GM21737 (cell line): ENCODE data around the gene GTPBP10.
"Not testable (repeated sequence)": the region's sequence is repeated elsewhere in the genome, so short reads cannot be mapped to it uniquely, and the experiment has no call there.

ENCODE experiments used
- ATAC-seq: cut with Tn5 transposase; IDR thresholded peaks from one replicate; pipeline ENCODE4 v1.9.1; 2021; ENCODE audit warnings: mild to moderate bottlenecking, moderate library complexity; ENCODE audit not compliant: unreplicated experiment

Gene GTPBP10

GRCh38 chr7:90350032-90350431 is 3.5 kb downstream of the GTPBP10 start:
- not testable (repeated sequence) for ATAC-seq

DNA sequence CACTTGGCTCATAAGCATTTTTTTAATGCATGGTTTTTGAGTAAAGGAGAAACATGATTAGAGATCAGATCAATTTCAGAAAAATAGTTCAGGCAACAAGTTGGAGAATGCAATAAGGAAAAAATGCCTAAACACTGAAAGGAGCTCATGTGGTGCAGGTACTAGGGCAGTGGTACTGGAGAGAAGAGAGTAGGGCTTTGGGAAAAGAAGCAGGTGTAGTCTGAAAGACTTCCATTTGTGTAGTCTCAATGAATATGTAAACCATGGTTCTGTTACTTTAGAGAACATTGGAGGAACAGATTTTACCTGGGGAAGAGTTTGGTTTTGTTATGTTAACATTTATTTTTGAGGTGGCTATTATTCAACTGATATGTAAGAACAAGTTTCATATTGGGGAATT is 5.5 kb downstream of the GTPBP10 start:
- ATAC-seq, result no peak

DNA sequence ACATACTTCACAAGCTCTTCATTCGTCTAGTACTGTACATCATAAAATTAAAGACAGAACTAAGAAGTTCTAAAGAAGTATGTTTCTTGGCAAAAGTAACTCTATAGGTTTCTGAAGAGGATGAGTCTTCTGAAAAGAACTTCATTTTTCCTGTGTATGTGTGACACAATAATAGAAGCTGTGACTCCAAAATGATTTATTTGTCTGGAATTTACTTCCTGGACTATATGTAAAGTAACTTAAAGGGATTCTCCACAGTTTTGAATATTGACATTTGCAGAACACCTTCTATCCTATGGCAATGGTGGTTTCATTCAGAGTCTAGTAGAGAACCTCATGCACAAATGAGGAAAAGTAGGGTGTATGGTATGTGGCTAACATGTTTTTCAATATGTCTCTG is 36.9 kb downstream of the GTPBP10 start:
- ATAC-seq, result no peak

GRCh38 chr7:90383861-90384260 is 37.3 kb downstream of the GTPBP10 start:
- ATAC-seq, result no peak

GRCh38 chr7:90384433-90384832 is 37.9 kb downstream of the GTPBP10 start:
- no peak for ATAC-seq

GRCh38 chr7:90387470-90388240 is 41.1 kb downstream of the GTPBP10 start:
- ATAC-seq, result no peak

- ATAC-seq, result no peak
Measured at GRCh38 chr7:90390926-90391325, 44.4 kb downstream of the GTPBP10 start.

GRCh38 chr7:90391488-90391887 is 45.0 kb downstream of the GTPBP10 start:
- no peak for ATAC-seq

GRCh38 chr7:90396420-90396819 is 49.9 kb downstream of the GTPBP10 start:
- no peak for ATAC-seq

DNA sequence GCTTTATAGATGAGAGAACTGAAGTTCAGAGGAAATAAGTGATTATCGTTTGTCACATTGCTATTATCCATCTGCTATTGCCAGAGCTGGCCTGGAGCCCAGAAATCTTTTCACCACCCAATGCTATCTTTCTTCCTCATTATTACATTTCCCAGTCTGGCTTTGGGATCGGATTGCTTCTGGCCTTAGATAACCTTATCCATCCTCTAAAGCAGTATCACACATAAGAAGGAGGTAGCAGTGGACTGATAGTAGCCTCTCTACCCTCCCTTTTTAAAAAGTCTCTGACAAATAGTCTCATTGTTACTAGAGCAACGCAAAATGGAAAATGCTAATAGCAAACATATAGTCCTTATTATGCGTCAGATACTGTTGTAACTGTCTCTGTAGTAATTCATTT is 55.5 kb downstream of the GTPBP10 start:
- ATAC-seq, result no peak

DNA sequence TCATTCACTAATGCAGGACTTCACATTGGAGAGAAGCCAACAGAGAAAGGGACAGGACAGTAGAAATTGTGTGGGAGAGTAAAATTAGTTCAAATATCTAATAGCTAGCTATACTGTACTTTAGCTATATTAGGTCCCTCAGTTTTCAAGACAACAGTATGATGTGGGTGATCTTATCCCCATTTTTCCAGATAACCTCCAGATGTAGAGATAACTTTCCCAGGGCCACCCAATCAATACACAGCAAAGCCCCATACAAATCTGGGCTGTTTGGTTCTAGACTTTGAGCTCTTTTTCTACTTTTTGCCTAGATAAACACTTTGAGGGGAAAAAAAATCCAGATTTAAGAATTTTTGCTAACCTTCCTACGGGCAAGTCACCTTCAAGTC is 56.3 kb downstream of the GTPBP10 start:
- ATAC-seq, result no peak

DNA sequence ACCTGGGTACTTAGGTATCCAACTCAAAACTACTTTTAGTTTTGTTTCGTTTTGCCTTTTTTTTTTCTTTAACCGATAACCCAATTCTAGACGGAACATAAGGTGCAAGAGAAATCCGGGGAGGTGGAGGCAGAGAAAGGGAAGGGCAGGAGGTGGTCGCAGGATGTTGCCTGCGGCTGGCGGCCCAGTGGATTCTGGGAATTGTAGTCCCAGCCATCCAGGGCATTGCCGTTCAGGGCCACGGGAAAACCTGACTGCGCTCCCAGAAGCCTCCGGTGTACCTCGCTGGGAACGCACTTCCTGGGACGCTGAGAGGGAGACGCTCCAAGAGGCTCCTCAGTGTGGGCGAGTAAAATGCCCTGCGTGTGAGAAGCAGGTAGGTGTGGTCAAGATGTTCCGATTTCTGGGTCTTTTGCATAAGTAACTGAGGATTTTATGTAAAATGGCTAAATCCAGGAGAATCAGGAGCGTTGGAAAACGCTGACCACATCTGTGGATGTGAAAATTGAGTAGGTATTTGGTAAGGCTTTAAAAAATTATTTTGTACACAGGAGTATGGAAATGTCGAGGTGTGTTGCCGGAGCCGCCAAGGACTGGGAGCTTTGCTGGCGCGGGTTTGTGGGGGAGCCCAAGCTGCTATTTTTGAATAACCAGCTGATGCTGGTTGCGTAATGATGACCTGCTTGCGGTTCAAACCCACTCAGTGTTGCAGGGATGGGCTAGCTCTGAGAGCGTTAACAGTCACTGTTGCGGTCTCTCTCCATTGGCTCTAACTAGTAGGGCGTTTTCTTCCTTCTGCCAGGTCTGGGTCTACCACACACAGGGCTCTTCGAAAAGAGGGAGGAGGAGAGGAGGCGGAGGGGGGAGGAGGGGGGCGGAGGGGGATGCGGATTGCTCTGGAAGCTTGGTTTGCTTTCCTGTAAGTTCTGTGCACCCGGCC is 56.9 kb downstream of the GTPBP10 start, which contains the start of gene CLDN12:
CLDN12 (plus strand) TSS at position 288 of the 940 bp plus-strand sequence. CDS start 9,216 bp downstream, outside the sequence.
- ATAC-seq, result peak; percentile 95

DNA sequence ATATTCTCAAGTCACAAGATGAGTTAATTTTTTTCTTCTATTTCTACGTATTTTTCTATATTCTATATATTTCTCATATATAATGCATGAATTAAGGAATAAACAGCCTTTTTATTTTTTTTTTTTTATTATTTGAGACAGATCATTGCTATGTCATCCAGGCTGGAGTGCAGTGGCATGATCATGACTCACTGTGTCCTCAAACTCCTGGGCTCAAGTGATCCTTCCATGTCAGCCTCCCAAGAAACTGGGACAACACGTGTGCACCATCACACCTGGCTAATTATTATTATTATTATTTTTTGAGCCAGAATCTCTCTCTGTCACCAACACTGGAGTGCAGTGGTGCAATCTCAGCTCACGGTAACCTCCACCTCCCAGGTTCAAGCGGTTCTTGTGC is 58.3 kb downstream of the GTPBP10 start:
- no peak for ATAC-seq

DNA sequence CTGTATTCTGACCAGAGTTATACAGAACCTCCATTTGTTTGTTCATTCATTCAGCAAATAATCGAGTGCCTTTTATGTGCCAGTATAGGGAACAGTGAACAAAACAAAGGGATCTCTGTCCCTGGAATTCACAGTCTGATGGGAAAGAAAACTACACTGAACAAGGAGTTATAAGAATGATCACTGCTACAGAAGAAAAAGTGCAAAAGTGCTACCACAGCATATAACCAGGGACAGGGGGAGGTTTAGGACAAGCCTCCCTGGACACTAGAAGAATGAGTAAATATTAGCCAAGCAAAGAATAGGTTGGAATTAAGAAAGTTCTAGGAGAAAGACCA is 60.9 kb downstream of the GTPBP10 start:
- ATAC-seq, result no peak

- no peak for ATAC-seq
Measured at GRCh38 chr7:90408142-90408541, 61.6 kb downstream of the GTPBP10 start.

DNA sequence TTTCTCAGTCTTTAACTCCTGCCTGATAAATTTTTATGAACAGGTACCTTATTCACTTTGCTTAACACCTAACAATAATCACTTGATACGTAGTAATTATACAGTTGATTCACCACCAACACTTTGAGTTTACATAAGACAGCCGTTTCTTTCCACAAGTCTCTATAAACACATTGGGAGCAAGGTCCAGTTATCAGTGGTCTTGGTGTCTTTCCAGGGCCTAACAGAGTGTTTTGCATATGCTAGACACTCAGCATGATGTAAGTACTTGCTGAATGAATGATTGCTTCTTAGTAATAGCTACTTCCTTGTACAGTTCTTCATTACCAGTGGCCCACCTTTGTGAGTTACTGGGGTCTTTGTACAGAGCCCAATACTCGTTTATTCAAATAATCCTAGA is 63.2 kb downstream of the GTPBP10 start:
- ATAC-seq, result no peak

DNA sequence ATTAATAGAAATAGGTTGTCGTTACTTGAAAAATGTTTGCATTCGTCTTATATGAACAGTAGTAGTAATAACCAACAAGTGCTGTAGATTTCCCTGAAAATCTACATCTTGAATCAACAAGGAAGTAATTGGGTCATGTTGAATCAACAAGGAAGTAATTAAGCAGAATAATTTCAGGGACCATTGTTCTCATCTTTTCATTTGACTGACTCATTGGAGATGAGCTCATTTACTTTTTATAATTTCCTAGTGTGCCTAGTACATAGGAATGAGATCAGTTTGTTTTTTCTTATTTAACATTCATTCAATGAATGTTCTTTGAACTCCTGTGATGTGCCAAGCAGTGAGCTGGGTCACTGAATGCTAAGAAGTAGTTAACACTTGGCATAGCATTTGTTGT is 65.0 kb downstream of the GTPBP10 start:
- ATAC-seq, result no peak

- ATAC-seq, result no peak
Measured at GRCh38 chr7:90412458-90413184, 66.1 kb downstream of the GTPBP10 start.

- no peak for ATAC-seq
Measured at GRCh38 chr7:90413185-90413528, 66.6 kb downstream of the GTPBP10 start.

- no peak for ATAC-seq
Measured at GRCh38 chr7:90421651-90422050, 75.1 kb downstream of the GTPBP10 start.

- ATAC-seq, result peak; percentile 80
Measured at GRCh38 chr7:90424720-90425119, 78.2 kb downstream of the GTPBP10 start.
